ENCODE measurements around the gene SLC11A1.

SLC11A1 gene

GRCh38 chr2:218367415-218368149 lies 14.5 kb upstream of the SLC11A1 start:
- peak; percentile 88 for DNase-seq

- DNase-seq, result no peak
These were observed 13.9 kb upstream of the SLC11A1 start for GRCh38 chr2:218368150-218368528.

GRCh38 chr2:218368621-218369153 lies 13.4 kb upstream of the SLC11A1 start:
- peak; percentile 72 for DNase-seq

- DNase-seq, result no peak
These were observed 12.7 kb upstream of the SLC11A1 start for GRCh38 chr2:218369330-218369729.

- no peak for DNase-seq
These were observed 11.5 kb upstream of the SLC11A1 start for GRCh38 chr2:218370410-218371063.

DNA sequence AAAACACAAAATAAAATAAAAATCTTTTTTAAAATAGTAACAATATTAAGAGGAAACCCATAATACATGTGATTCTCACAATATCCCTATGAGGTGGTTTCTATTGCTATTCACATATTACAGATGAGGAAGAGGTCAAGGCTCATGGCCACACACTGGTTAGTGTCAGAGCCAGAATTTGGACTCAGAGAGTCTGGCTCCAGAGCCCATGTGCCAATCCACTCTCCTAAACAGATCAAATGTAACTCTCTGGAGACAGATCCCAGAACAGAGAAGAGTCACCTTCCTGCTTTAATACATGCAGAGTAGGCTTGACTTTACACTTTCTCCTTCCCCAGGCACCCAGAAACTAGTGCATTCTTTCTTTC lies 10.1 kb upstream of the SLC11A1 start:
- DNase-seq, result no peak

- DNase-seq, result no peak
These were observed 7.3 kb upstream of the SLC11A1 start for GRCh38 chr2:218374795-218375194.

GRCh38 chr2:218375212-218375611 lies 6.9 kb upstream of the SLC11A1 start:
- no peak for DNase-seq

DNA sequence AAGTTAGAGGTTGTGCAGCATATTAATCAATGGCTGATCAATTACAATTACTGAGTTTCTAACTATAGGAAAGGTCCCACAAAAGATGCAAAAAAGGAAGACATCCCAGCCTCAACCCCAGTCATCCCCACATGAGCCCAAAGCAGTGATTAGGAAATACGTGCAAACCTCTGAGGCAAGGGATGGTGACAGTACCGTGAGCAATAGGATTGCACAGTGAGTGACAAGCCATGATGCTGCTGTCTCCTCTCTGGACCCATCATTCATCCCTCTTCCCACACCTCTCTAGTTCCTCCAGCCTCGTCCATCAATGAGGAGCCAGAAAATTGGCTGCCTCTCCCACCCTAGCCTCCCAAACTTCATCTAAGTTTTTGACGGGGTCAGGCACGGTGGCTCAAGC lies 4.0 kb upstream of the SLC11A1 start:
- DNase-seq, result no peak

GRCh38 chr2:218382785-218383184 lies 712 bp downstream of the SLC11A1 start:
- DNase-seq, result no peak

DNA sequence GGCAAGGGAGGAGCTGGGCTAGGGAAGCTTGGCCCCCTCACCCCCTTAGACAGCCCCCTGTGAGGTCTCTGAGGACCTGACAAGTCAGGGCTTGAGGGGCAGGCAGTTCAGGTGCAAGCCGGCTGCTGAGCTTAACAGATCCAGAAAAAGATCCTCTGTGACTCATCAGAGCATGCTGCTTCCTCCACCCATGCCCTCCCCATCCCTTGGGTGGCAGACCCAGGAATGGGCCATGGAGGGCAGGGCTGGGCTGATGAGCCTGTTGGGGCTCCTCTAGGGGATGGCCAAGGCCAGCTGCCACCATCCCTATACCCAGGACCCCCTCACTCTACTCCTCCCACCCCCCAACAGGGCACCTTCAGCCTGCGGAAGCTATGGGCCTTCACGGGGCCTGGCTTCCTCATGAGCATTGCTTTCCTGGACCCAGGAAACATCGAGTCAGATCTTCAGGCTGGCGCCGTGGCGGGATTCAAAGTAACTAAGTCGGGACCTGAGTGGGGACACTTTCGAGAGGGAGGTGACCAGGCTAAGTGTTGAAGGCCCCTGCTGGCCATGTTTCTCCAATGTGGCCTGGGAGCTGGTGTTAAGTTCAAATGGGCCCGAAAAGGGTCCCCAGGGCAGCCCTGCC lies 1.9 kb downstream of the SLC11A1 start:
- DNase-seq, result no peak

DNA sequence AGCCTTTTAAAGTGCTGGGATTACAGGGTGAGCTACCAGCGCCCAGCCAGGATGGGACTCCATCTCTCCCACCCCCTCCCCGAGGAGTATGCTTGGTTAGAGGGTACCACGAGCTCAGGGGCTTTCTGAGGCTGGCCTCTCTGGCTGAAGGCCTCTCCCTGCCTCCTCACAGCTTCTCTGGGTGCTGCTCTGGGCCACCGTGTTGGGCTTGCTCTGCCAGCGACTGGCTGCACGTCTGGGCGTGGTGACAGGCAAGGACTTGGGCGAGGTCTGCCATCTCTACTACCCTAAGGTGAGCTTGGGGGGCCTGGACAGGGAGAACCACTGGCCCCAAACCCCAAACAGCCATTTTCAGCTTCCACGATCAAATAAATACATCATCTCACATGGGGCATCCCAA lies 2.9 kb downstream of the SLC11A1 start:
- DNase-seq, result no peak

DNA sequence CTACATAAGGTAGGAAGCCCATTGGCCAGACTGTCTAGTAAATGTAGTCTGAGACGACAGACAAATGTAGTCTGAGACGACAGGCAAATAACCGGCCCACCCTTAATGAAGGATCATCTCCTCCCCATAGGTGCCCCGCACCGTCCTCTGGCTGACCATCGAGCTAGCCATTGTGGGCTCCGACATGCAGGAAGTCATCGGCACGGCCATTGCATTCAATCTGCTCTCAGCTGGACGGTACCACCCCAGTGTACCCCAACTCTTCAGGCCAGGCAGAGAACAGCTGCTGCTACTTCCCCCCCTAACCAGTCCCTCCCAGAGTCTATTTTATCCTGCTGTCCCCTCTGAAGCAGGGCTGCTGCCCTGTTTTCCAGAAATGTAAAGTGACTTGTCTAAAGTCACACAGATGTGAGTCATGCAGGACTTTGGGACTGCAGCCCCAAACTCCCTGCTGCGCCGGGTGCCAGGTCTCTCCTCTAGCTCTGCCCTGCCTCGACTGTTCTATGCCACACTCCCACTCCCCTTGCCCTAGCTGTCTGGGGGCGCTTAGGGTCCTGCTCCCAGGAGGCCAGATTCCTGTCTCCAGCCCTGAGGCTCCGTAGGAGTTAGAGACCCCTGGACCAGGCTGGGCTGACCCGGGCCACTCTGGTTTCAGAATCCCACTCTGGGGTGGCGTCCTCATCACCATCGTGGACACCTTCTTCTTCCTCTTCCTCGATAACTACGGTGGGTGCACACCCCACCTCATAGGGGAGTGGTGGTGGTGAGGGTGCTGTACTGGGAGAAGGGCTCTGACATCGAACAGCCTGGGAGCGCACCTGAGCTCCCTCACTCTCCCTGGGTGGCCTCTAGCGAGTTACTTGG lies 4.7 kb downstream of the SLC11A1 start:
- no peak for DNase-seq

DNA sequence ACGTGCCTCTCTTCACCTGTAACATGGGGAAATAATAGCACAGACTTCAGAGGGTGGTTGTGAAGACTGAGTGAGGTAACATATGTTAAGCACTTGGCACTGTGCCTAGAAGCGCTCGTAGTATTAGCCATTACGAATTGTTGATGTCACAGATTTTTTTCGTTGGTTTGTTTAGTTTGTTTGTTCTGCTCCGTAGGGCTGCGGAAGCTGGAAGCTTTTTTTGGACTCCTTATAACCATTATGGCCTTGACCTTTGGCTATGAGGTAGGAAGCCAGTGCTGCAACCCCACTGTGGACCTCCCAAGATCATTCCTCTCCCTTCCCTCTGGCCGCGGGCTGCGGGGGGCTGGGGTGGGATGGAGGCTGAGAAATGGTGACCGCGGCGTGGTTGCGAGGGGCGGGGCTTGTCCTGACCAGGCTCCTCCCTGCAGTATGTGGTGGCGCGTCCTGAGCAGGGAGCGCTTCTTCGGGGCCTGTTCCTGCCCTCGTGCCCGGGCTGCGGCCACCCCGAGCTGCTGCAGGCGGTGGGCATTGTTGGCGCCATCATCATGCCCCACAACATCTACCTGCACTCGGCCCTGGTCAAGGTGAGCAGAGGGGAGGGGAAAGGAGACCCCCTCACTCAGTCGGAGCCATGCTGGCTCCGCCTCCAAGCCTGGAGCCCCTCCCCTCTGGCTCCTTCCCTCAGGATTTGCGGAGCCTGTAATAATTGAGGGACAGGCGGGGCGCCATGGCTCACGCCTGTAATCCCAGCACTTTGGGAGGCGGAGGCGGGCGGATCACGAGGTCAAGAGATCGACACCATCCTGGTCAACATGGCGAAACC lies 5.5 kb downstream of the SLC11A1 start:
- peak; percentile 78 for DNase-seq

- no peak for DNase-seq
These were observed 7.5 kb downstream of the SLC11A1 start for GRCh38 chr2:218389333-218390150.

DNA sequence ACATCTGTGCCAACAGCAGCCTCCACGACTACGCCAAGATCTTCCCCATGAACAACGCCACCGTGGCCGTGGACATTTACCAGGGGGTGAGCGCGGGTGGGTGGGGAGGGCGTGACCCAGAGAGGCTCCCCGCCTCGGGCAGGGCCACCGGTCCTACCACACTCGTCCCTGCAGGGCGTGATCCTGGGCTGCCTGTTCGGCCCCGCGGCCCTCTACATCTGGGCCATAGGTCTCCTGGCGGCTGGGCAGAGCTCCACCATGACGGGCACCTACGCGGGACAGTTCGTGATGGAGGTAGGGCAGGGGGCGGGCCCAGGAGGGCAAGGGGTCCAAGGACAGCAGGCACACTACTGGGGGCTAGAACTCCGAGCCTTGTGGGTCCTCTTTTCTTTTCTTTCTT lies 9.1 kb downstream of the SLC11A1 start:
- DNase-seq, result no peak

DNA sequence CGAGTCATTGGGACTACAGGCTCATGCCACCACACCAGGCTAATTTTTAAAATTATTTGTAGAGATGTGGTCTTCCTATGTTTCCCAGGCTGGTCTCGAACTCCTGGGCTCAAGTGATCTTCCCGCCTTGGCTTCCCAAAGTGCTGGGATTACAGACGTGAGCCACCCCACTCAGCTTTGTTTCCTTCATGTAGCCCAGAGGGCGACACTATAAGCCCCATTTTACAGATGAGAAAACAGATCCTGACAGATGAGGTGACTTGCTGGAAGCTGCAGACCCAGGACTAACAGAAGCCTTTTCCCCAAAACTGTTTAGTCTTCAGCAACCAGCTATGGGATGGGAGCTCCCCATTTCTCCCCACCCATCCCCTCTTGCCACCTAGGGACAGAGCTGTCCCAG lies 10.4 kb downstream of the SLC11A1 start:
- DNase-seq, result no peak

DNA sequence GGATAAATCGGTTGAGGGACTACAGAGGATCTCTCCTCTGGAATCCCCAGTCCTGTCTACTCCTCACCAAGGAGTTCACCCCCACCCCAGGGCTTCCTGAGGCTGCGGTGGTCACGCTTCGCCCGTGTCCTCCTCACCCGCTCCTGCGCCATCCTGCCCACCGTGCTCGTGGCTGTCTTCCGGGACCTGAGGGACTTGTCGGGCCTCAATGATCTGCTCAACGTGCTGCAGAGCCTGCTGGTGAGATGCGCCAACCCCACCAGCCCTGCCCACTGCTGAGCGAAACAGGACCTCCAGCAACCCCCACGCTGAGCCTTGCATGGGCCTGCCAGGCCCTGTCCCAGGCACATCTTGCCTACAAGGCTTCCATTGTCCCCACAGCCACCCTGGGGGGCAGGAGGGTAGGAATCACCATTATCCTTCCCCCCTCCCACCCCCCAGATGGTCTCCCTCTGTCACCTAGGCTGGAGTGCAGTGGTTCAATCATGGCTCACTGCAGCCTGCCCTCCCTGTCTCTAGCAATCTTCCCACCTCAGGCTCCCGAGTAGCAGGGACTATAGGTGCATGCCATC lies 10.9 kb downstream of the SLC11A1 start:
- DNase-seq, result no peak

- no peak for DNase-seq
These were observed 11.7 kb downstream of the SLC11A1 start for GRCh38 chr2:218393750-218394290.

DNA sequence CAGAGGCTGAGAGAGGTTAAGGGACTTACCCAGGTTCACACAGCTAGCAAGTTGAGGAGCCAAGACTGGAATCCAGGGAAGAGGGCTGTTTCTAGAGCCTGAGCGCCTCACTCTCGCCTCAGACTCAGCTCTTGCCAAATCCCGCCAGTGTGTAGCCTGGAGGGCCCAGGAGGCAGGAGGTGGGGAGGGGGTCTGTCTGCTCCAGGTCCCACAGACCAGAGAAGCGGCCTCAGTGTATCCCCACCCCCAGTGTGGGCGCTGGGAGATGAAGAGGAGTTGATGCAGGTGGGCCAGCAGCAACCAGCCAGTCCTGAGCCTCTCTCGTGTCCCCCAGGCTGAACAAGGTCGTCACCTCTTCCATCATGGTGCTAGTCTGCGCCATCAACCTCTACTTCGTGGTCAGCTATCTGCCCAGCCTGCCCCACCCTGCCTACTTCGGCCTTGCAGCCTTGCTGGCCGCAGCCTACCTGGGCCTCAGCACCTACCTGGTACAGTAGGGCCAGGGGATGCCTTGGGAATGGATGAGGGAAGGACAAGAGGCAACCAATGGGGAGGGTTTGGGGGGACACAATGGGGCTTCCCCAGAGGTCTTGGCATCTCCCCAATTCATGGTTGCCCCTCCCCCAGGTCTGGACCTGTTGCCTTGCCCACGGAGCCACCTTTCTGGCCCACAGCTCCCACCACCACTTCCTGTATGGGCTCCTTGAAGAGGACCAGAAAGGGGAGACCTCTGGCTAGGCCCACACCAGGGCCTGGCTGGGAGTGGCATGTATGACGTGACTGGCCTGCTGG lies 12.4 kb downstream of the SLC11A1 start:
- DNase-seq, result no peak
